Measurements from ENCODE around the gene SEZ6L.

The SEZ6L gene

DNA sequence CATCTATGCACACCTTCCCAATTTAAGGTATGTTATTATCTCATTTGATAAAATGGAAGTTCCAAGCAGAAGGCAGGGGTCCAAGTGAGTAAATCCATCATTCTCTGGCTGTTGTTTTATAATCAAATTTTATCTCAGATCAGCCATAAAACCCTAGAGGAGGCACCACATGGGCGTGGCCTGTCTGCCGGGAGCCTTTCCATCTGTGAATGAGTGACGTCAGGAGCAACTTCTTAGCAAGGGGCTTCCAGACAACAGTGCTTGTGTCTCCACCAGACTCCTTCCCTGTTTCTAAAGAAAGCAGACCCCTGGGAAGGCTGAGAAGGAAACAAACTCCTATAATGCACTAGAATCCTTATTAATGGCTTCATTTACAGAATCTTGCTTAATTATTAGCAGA is 13.5 kb downstream of the SEZ6L start:
- DNase-seq (ENCODE audit: low read depth): no peak

- no peak for DNase-seq (ENCODE audit: low read depth)
Observed at GRCh38 chr22:26185190-26185589, 15.9 kb downstream of the SEZ6L start.

DNA sequence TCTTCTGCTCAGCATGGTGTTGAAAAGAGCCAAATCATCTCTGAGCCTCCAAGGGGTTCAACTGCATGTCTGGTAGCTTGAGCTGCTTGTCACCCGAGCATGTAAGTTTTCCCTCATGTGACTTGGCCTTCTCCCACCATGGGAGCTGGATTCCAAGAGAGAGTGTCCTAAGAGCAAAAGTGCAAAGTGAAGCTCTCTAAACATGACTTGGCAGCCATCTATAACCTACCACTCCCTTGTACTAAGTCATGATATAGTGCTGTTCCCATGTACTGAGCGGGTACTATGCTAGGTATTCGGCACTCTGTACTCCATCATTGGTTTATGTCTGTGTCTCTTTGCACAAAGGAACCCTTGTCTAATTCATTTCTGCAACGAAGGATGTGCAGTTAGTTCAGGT is 19.1 kb downstream of the SEZ6L start:
- DNase-seq (ENCODE audit: low read depth): no peak

DNA sequence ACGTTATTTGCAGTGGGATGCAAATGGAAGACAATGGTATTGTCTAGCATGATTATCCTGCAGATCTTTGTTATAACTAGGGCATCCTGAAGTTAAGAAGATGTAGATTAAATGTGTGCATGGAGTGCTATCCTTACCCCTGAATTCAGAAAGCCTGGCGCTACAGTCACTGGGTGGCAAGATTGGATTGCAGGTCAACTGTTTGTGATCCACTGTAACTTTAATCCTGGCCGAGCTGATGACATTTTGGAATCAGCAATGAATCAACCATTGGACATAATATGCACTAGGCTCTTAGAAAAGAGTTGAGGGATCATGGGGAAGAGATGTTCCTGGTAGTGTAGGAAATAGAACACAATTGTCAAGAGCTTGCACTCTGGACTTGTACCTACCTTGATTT is 25.1 kb downstream of the SEZ6L start:
- DNase-seq (ENCODE audit: low read depth): no peak

DNA sequence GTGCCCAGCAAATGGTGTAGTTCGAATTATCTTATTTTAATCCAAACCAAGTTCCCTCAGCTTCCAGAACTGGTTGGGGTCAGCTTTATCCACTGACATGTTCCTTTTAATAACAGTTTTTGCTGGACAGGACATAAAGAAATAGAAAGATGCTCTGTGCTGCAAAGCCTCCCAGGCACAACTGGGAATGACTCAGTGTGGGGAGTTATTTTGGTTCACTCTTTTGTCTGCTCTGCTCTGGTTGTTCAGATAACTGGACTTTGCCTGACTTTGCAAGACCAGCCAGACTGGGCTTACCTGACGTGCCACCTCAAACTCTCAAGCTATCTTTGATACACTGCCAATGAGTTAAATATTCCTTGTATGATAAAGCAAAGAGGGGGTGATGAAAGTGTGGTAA is 25.6 kb downstream of the SEZ6L start:
- DNase-seq (ENCODE audit: low read depth): no peak

DNA sequence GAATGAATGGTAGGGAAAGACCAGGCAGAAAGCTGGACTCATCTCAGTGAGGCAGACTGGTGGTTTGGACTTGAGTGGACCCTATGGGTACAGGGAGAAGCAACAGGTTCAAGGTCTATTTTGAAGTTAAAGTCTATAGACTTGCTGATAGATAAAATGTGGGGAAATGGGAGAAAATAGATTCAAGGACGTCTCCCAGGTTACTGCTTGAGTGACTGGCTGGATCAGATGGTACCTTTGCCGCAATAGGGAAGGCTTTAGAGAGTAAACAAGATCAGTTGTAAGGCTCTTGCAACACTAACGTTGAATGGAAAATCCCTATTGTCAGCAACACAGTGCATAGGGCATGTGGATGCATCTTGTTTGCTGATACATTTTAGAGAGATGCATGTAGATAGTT is 27.4 kb downstream of the SEZ6L start:
- no peak for DNase-seq (ENCODE audit: low read depth)

- no peak for DNase-seq (ENCODE audit: low read depth)
Observed at GRCh38 chr22:26197425-26197824, 28.2 kb downstream of the SEZ6L start.

GRCh38 chr22:26199665-26200064 is 30.4 kb downstream of the SEZ6L start:
- DNase-seq (ENCODE audit: low read depth): no peak

DNA sequence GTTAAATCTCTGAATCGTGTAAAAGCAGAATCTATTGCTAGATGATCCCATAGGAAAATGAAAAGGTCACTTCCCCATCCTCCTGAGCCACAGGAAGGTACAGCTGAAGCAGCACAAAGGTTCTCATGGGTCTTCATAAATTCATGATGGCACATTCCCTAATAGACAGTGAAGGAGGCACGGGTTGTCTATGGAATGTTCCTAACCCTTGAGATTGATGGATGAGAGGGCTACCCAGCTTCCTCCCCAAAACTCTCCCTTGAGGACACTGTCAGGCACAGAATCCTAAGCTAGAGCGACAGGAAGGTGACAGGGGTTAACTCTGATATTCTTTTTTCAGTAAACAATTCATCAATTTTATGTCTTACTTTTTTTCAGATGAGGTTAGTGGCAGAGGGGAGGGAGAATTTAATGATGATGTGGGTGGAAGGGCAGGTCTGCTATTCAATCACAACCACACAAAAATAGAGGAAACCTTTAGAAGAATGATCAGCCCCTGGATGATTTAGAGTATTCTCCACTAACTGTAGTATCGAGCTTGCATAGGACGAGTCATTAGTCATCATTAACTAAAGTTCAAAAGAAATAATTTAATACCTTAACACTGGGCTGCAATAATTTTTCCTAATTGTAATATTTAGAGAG is 33.1 kb downstream of the SEZ6L start:
- no peak for DNase-seq (ENCODE audit: low read depth)

DNA sequence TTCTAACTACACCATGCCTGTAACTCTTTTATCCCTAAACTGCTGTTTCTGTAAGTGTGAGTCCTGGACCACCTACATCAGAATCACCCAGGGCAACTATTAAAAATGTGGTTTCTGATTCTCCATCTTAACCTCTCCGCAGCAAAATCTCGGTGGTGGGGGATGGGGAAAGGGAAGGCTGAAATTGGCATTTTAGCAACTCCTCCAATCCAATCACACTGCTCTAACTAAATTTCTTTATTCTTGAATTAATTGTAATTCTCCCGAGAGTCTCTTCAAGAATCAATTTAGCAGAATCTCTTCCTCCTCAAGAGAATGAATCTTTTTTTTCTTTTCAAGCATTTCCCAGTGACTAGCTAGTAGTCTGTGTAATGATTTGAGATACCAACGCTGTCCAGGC is 36.2 kb downstream of the SEZ6L start:
- DNase-seq (ENCODE audit: low read depth): no peak

- DNase-seq (ENCODE audit: low read depth): no peak
Observed at GRCh38 chr22:26210334-26210733, 41.1 kb downstream of the SEZ6L start.

DNA sequence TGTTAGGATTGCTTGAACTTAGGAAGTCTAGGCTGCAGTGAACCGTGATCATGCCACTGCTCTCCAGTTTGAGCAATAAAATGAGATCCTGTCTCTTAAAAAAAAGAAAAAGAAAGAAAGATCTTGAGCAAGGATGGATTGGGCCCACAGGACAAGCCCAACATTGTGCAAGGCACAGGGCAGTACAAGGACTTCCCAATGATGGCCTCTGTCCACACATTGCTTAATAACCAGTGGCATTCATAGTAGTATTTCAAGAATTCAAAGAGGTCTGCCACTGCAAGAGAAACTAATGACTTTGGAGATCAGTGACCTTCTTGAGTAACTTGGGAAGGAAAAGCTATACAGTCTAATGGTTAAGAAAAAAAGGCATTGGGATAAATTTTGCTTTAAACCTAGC is 44.6 kb downstream of the SEZ6L start:
- DNase-seq (ENCODE audit: low read depth): no peak

- DNase-seq (ENCODE audit: low read depth): no peak
Observed at GRCh38 chr22:26214466-26214865, 45.2 kb downstream of the SEZ6L start.

- no peak for DNase-seq (ENCODE audit: low read depth)
Observed at GRCh38 chr22:26215736-26216135, 46.5 kb downstream of the SEZ6L start.

DNA sequence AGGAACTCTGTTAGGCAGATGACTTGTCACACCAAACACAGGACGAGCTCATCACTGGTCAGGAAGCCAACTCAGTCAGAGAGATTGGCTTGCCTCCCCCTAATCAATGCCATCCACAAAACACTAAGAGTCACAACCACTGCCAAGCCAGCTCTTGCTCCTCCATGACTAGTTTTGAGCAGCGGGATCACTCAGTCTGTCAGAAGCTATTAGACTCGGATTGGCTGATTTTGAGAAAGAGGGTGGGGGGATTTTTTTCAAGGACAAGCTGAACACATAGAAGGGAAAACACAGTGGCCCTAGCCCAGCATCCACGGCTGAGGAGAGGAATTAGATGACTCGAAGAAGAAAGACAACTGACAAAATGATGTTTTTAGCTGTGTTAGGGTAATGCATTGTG is 55.9 kb downstream of the SEZ6L start:
- DNase-seq (ENCODE audit: low read depth): no peak

DNA sequence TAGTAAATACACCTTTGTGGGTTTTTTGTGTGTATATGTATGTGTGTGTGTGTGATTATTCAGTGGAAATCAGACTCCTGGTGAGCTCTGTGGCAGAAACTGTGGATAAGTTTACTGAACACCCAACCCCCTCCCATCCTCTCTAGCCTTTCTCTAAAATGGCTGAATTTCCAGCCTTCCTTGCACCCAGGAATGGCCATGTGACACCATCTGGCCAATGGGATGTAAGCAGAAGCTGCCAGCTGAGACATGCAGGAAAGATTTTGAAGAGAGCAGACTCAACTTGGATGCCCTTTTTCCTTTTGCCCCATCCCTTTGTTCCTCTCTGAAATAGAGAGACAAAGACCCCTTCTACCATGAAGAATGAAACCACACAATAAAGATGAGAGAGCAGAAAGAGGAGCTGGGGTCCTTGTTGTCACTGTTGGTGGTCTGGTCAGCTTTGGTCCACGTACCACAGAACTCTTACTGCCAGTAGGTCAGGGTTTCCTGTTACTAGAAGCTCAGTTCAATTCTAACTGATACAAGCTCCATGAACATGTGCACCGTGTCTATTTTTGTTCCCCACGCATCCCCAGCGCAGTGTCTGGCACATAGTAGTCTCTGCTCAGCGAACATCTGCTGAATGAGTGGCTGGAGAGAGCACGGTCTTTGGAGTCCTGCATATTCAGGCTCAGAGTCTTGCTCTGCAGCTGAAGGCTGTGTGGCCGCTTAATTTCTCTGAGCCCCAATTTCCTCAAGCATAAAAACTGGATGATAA is 57.5 kb downstream of the SEZ6L start:
- DNase-seq (ENCODE audit: low read depth): no peak

GRCh38 chr22:26229910-26230309 is 60.6 kb downstream of the SEZ6L start:
- no peak for DNase-seq (ENCODE audit: low read depth)

GRCh38 chr22:26234296-26234695 is 65.0 kb downstream of the SEZ6L start:
- DNase-seq (ENCODE audit: low read depth): no peak

DNA sequence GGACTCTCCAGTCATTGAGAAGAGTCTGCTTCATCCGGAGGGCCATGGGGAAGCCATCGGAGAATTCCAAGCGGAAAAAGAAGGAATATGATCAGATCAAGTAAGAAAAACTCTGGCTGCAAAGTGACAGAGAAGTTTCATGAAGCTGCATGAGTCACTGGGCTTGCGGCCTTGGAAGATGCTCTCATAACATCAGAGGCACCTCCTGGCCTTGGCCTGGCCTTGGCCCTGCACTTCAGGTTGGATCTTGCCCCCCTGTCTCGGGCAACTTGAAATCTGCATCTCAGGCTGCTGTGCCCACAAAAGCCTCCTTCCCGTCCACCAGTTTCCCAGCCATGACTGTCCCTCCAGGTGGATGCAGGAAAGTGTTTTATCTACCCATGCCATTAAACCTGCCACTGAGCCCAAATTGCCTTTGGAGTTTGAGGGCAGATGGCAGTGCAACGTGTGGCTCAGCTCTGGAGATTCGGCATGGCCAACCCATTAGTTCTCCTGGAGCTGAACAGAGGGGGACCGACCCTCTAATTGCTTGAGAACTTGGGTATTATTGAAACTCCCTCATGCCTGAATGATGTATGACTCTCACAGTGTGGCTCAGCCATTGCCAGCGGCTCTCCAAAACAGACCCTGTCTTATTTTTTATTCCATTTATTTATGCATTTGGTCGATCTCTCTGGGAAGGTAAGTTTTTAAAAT is 66.7 kb downstream of the SEZ6L start:
- DNase-seq (ENCODE audit: low read depth): no peak

DNA sequence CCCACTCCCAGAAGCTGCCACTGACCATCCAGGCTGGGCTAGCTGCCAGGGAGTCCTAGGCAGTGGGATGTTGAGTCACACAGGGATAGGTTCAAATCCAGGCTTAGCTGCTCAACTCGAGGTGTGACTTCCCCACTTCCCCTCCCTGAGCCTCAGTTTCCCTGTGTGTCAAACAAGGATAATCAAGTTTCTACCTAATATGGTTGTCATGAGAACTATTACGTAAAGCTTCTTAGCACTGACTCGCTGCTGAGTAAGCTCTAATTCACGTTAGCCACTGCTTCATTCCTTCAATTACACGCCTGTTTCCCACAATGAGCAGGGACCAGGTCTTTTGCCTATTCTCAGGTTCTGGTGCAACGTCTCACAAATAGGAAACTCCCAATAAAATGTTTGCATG is 67.7 kb downstream of the SEZ6L start:
- no peak for DNase-seq (ENCODE audit: low read depth)

- no peak for DNase-seq (ENCODE audit: low read depth)
Observed at GRCh38 chr22:26238596-26238995, 69.3 kb downstream of the SEZ6L start.

- DNase-seq (ENCODE audit: low read depth): no peak
Observed at GRCh38 chr22:26239581-26239980, 70.3 kb downstream of the SEZ6L start.

- no peak for DNase-seq (ENCODE audit: low read depth)
Observed at GRCh38 chr22:26241361-26241760, 72.1 kb downstream of the SEZ6L start.
